CD4-positive, alpha-beta T cell treated with Interferon alpha-2 for 1 hour (primary cell): ENCODE measurements around the gene APOA1.

ENCODE experiments used
- DNase-seq, 2 donors: peaks; one replicate each; pipeline ENCODE4 v3.0.0-alpha.2; 2020 to 2022

The APOA1 gene

GRCh38 chr11:116786966-116787365 lies 50.5 kb downstream of the APOA1 start:
- DNase-seq: no peak

DNA sequence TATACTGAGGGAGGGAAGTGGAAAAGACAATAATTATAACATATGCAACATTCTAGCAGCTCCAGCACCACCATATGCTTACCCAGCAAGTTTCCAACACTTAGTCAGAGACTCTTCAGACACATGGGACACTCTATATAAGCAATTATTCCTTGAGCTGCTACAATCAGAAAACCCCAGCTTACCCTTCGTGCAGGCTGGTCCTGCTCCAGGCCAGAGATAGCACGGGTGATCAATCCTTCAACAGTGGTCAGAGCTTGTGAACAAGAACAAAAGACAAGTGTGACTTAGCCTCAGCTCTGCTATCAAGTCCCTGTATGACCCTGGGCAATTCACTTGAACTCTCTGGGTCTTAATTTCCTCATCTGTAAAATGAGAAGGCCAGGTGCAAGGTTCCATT lies 51.1 kb downstream of the APOA1 start:
- DNase-seq: no peak
